Coronary artery (tissue), 2 donors: ENCODE results near the gene IL1R2.

Source experiments
- DNase-seq: peaks from one replicate; pipeline ENCODE4 v3.0.0-alpha.2; 2017; ENCODE audit warnings: low spot score
- H3K27ac ChIP-seq, 2 donors: fragments of 200-600 bp; sonication (generic); one replicate each; pipeline ENCODE4 v1.5.1; 2016 to 2019
- H3K4me3 ChIP-seq: fragments of 200-600 bp; sonication (generic); 2 replicates; pipeline ENCODE4 v1.5.1; 2016; ENCODE audit warnings: mild to moderate bottlenecking, moderate library complexity
- CTCF ChIP-seq: fragments of 200-600 bp; sonication (generic); IDR thresholded peaks from one replicate; pipeline ENCODE4 v1.5.1; 2019; ENCODE audit warnings: antibody characterized with exemption

Gene IL1R2

GRCh38 chr2:102030502-102030854 is 38.7 kb downstream of the IL1R2 start:
- no peak for TF ChIP-seq CTCF
- H3K4me3 ChIP-seq = no peak overlapping the region
- DNase-seq = no peak
- H3K27ac ChIP-seq = no peak overlapping the region

GRCh38 chr2:102030855-102031527 is 39.2 kb downstream of the IL1R2 start:
- H3K27ac ChIP-seq = no peak overlapping the region

GRCh38 chr2:102032368-102033030 is 40.7 kb downstream of the IL1R2 start:
- DNase-seq = no peak
- TF ChIP-seq CTCF = no peak
- Histone ChIP-seq H3K4me3 (peak overlapping the region; percentile 32), H3K27ac (peak overlapping the region; percentile 28 to 72)

More at GRCh38 chr2:102030855-102031527, 39.2 kb downstream of the IL1R2 start:
- H3K4me3 ChIP-seq = no peak overlapping the region
- no peak for TF ChIP-seq CTCF
- DNase-seq = no peak

GRCh38 chr2:102033031-102033749 is 41.4 kb downstream of the IL1R2 start:
- TF ChIP-seq CTCF = no peak
- peak overlapping the region; percentile 32 for H3K4me3 ChIP-seq
- no peak for DNase-seq
- peak overlapping the region; percentile 28 to 72 for H3K27ac ChIP-seq

GRCh38 chr2:102033750-102034682 is 42.3 kb downstream of the IL1R2 start:
- Histone ChIP-seq H3K4me3 (peak overlapping the region; percentile 32), H3K27ac (peak overlapping the region; percentile 28 to 72)
- no peak for TF ChIP-seq CTCF
- no peak for DNase-seq

- no peak overlapping the region for H3K4me3 ChIP-seq
- H3K27ac ChIP-seq = peak overlapping the region in 1 of 2 donors; percentile 72
- DNase-seq = no peak
Measured at GRCh38 chr2:102034683-102035548, 43.2 kb downstream of the IL1R2 start.

More at GRCh38 chr2:102034683-102035548, 43.2 kb downstream of the IL1R2 start:
- TF ChIP-seq CTCF = no peak
